Ishikawa (cell line): ENCODE measurements around the gene SLC6A13.

ENCODE experiments used
- CEBPB ChIP-seq: IDR thresholded peaks from 2 replicates; pipeline ENCODE4 v1.6.1; 2012
- CREB1 ChIP-seq: IDR thresholded peaks from 2 replicates; pipeline ENCODE4 v1.6.1; 2012; ENCODE audit warnings: low read depth
- EGR1 ChIP-seq: IDR thresholded peaks from 2 replicates; pipeline ENCODE4 v1.6.1; 2012
- EP300 ChIP-seq: IDR thresholded peaks from 2 replicates; pipeline ENCODE4 v1.6.1; 2012; ENCODE audit warnings: borderline replicate concordance
- FOXM1 ChIP-seq: IDR thresholded peaks from 2 replicates; pipeline ENCODE4 v1.6.1; 2012; ENCODE audit warnings: low read depth, borderline replicate concordance
- NFIC ChIP-seq: IDR thresholded peaks from 2 replicates; pipeline ENCODE4 v1.6.1; 2012
- RAD21 ChIP-seq: IDR thresholded peaks from 2 replicates; pipeline ENCODE4 v1.6.1; 2012; ENCODE audit warnings: low read depth
- TAF1 ChIP-seq: IDR thresholded peaks from 2 replicates; pipeline ENCODE4 v1.6.1; 2012; ENCODE audit warnings: low read depth, mild to moderate bottlenecking
- TCF12 ChIP-seq: IDR thresholded peaks from 2 replicates; pipeline ENCODE4 v1.6.1; 2012; ENCODE audit warnings: low read depth
- TEAD4 ChIP-seq: IDR thresholded peaks from 2 replicates; pipeline ENCODE4 v1.6.1; 2012
- USF1 ChIP-seq: IDR thresholded peaks from 2 replicates; pipeline ENCODE4 v1.6.1; 2012
- YY1 ChIP-seq: IDR thresholded peaks from 2 replicates; pipeline ENCODE4 v1.6.1; 2012; ENCODE audit warnings: low read depth
- TF ChIP-seq, protein P1 (sequence below): IDR thresholded peaks from 2 replicates; pipeline ENCODE4 v1.6.1; 2012; ENCODE audit warnings: low read depth, mild to moderate bottlenecking
- TF ChIP-seq, protein P2 (sequence below): IDR thresholded peaks from 2 replicates; pipeline ENCODE4 v1.6.1; 2012

DNA sequence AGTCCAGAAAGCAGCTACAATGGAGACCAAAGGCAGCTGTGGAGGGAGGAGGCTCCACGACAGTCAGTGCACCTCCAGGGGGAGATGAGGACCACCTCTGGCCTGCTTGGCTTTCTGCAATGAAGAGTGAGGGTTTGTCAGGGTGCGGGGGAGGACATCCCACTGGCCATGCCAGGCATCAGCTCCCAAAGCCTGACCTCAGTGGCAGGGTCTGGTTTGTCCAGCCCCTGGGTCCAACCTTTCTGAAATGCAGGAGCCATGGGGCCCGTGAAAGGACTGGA is 83.9 kb downstream of the SLC6A13 start:
- TF ChIP-seq CREB1 (no peak), YY1 (no peak), FOXM1 (no peak), EGR1 (no peak), RAD21 (no peak), CEBPB (no peak), TAF1 (no peak), EP300 (no peak), TEAD4 (no peak), NFIC (no peak), TCF12 (no peak), USF1 (no peak)
- TF ChIP-seq, protein P1, sequence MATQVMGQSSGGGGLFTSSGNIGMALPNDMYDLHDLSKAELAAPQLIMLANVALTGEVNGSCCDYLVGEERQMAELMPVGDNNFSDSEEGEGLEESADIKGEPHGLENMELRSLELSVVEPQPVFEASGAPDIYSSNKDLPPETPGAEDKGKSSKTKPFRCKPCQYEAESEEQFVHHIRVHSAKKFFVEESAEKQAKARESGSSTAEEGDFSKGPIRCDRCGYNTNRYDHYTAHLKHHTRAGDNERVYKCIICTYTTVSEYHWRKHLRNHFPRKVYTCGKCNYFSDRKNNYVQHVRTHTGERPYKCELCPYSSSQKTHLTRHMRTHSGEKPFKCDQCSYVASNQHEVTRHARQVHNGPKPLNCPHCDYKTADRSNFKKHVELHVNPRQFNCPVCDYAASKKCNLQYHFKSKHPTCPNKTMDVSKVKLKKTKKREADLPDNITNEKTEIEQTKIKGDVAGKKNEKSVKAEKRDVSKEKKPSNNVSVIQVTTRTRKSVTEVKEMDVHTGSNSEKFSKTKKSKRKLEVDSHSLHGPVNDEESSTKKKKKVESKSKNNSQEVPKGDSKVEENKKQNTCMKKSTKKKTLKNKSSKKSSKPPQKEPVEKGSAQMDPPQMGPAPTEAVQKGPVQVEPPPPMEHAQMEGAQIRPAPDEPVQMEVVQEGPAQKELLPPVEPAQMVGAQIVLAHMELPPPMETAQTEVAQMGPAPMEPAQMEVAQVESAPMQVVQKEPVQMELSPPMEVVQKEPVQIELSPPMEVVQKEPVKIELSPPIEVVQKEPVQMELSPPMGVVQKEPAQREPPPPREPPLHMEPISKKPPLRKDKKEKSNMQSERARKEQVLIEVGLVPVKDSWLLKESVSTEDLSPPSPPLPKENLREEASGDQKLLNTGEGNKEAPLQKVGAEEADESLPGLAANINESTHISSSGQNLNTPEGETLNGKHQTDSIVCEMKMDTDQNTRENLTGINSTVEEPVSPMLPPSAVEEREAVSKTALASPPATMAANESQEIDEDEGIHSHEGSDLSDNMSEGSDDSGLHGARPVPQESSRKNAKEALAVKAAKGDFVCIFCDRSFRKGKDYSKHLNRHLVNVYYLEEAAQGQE: no peak
- TF ChIP-seq, protein P2, sequence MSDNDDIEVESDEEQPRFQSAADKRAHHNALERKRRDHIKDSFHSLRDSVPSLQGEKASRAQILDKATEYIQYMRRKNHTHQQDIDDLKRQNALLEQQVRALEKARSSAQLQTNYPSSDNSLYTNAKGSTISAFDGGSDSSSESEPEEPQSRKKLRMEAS: no peak
